ENCODE results near the gene ATG4C.

Gene ATG4C

DNA sequence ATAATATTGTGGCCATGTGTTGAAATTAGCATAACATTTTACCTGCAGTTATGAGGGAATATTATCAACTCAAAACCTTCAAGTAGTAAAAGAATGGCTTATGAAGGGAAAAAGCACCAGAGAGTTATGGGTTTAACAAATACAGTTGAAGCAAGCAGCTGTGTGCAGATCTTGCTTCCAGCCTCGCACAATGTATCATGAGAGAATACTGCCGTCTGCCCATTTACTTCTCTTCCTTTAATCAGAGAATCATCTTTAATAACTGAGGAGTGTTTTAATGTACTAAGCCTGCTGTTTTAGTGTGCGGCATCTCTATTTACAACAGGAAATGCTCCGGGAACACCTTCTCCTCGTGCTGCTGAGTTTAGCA, 120.9 kb downstream of the ATG4C start:
- no peak for DNase-seq (ENCODE audit: low read depth in 2 of 2)

DNA sequence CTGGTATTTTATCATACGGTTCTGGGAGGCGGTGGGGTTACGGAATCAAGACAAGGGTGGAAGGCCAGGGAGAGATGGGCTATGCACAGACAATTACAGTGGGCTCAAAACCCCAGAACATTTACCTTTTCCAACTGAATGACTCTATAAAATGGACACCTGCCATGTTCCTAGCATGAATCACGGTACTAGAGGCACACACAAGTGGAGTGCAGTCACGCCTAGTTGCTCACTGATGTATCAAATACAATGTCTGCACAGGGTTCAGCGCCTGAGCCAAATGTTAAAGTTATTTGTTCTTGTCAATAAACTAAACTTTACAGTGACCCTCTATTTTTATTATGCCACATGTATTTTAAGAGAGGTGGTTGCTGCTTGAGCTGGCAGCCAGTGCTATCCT, 121.4 kb downstream of the ATG4C start:
- no peak for DNase-seq (ENCODE audit: low read depth in 2 of 2)

DNA sequence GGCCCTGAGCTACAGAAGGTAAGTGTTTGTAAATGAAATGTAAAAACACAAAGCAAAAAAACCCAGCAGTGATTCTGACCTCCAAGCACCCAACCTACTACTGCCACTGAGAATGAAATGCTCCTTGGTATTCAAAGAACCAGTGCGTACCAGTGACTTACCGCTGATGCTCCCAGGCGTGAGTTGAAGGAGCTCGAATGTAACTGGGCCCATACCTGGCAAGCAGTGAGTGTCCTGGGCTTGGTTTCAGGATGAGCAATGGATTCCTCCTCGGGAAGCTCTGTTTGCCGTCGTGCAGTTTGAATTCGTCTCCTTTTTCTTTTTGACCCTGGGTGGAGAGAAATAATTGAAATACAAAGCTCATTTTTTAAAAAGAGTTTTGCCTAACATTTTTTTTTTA, 121.9 kb downstream of the ATG4C start:
- no peak for DNase-seq (ENCODE audit: low read depth in 2 of 2)

DNA sequence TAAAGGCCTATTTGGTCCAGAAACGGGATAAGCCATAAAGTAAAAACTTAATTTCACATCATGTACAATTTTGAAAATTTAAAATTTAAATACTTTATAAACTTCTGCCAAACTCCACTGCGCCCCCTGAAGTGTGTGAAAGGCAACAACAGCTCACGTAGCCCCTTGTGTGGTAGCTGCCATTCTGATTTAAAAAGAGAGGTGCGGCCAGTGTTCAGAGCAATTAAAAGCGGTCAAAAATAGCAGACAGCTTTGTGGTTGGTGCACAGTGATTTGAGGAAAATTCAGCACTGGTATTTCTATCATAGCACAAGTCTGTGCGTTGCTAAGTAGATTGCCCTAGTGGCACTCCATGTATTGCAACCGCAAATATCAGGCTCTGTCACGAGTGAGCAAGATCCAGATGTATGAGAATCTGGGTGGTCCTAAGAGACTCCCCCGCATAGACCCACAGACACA, 122.5 kb downstream of the ATG4C start:
- DNase-seq (ENCODE audit: low read depth in 2 of 2) = no peak

DNA sequence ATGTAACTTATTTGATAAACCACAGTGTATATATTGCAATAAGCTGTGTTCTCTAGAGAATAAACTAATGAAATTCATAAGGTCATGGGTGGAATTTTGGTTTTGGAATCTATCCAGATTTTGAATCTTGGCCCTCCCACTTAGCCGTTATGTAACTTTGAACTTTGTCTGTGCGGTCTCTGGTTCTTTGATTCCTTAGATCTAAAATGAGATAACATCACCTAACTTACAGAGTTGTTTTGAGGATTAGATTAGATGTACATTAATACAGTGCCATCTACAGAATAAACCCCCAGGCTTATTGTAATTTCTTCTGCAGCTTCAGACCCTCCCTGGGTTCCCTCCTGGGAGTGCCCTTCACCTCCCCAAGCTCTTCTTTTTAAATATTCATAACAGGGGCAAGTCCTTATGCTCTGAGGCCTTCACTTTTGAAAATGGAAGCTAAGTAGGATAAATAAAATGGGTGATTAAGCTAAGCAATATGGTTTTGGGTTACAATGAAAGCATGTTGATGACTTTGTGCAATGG, 124.3 kb downstream of the ATG4C start:
- no peak for DNase-seq (ENCODE audit: low read depth in 2 of 2)

DNA sequence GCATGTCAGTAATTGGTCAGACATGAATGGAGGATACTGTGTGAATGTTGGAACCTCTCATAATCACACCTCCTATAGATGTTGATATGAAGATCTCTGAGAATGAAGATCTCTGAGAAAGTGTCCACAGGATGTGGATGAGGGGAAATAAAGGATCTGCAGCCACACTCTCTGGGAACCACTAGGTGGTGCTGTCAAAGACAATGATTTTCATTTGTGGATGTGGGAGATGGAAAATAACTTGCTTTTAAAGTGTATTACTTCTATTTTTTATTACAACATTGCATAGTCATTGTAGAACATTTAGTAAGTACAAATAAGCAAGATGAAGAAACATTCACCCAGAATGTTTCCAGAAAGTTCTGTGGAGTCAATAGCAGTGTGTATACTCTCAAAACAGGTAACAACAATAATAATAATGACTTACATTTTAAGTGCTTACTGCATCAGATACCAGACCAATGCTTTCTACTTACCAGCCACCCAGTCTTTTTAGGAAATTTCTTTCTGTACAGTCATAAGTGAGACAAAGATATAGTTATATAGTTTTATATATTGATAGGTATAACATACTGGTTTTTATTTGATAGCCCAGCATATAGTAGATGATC, 128.2 kb downstream of the ATG4C start:
- DNase-seq (ENCODE audit: low read depth in 2 of 2) = no peak

Measured in stimulated activated CD8-positive, alpha-beta memory T cell treated with anti-CD3 and anti-CD28 coated beads, Interleukin-15, amount 100 ng/mL, for 4 hours (primary cell).